ENCODE measurements around the gene SPATA1. TPM values are rescaled to one million over a fixed set of nuclear protein-coding genes. Genes with fewer than 3 reads are reported as not detected.

SPATA1 gene
- total RNA-seq, 1 donor from 2014 or later, result 0.23 TPM

GRCh38 chr1:84603223-84603622, 97.0 kb downstream of the SPATA1 start:
- TF ChIP-seq CTCF (conservative IDR thresholded peaks at IDR 0.05; ENCODE audit: low read depth, low read length), result no peak
- DNase-seq (ENCODE audit: low read depth), result no peak
- H3K4me3 ChIP-seq (ENCODE audit: low read depth, low read length), result no peak overlapping the region

GRCh38 chr1:84603941-84604830, 98.0 kb downstream of the SPATA1 start:
- no peak for DNase-seq (ENCODE audit: low read depth)
- TF ChIP-seq CTCF (conservative IDR thresholded peaks at IDR 0.05; ENCODE audit: low read depth, low read length), result no peak
- no peak overlapping the region for H3K4me3 ChIP-seq (ENCODE audit: low read depth, low read length)

- no peak overlapping the region for H3K4me3 ChIP-seq (ENCODE audit: low read depth, low read length)
- no peak for DNase-seq (ENCODE audit: low read depth)
- TF ChIP-seq CTCF (conservative IDR thresholded peaks at IDR 0.05; ENCODE audit: low read depth, low read length), result no peak
Measured at GRCh38 chr1:84605157-84605556, 99.0 kb downstream of the SPATA1 start.

GRCh38 chr1:84606977-84607376, 100.8 kb downstream of the SPATA1 start:
- DNase-seq (ENCODE audit: low read depth), result no peak
- TF ChIP-seq CTCF (conservative IDR thresholded peaks at IDR 0.05; ENCODE audit: low read depth, low read length), result no peak
- no peak overlapping the region for H3K4me3 ChIP-seq (ENCODE audit: low read depth, low read length)

GRCh38 chr1:84611091-84611490, 104.9 kb downstream of the SPATA1 start:
- H3K4me3 ChIP-seq (ENCODE audit: low read depth, low read length), result no peak overlapping the region
- no peak for DNase-seq (ENCODE audit: low read depth)
- no peak for TF ChIP-seq CTCF (conservative IDR thresholded peaks at IDR 0.05; ENCODE audit: low read depth, low read length)

GRCh38 chr1:84611796-84612195, 105.6 kb downstream of the SPATA1 start:
- TF ChIP-seq CTCF (conservative IDR thresholded peaks at IDR 0.05; ENCODE audit: low read depth, low read length), result no peak
- no peak for DNase-seq (ENCODE audit: low read depth)

GRCh38 chr1:84613026-84613425, 106.8 kb downstream of the SPATA1 start:
- no peak overlapping the region for H3K4me3 ChIP-seq (ENCODE audit: low read depth, low read length)
- no peak for TF ChIP-seq CTCF (conservative IDR thresholded peaks at IDR 0.05; ENCODE audit: low read depth, low read length)
- no peak for DNase-seq (ENCODE audit: low read depth)

More at GRCh38 chr1:84611796-84612195, 105.6 kb downstream of the SPATA1 start:
- no peak overlapping the region for H3K4me3 ChIP-seq (ENCODE audit: low read depth, low read length)
